ENCODE data around the gene POLE2. TPM values are rescaled to one million over a fixed set of nuclear protein-coding genes. Genes with fewer than 3 reads are reported as not detected.
A peak's percentile ranks its signal among the peaks of the same experiment; 100 is the strongest.

POLE2 gene
- total RNA-seq, 1 donor from 2014 or later, result 9.3 TPM

DNA sequence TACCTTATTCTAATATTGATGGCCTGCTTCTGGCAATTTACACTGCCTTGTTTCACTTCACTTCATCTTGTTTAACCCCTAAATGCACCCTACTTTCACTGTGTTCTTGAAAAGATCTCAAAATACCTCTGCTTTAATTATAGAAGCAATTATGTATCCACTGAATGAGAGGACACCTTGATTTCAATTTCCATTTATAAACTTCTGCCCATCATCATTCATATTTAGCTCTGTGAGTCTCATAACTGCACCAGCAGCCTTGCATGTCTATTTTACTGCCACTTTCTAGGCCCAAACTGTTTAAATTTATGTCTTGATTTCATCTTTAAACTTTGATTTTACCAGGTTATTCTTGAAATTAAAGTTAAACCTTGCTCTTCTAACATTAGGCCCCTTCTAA is 45.9 kb downstream of the POLE2 start:
- Mint-ChIP-seq H3K27ac (peak overlapping the region; percentile 2), H3K9me3 (no peaks in the 10 kb centered on the region), H3K36me3 (peaks cover 15% of the 10 kb centered on the region), H3K4me3 (no peak overlapping the region), H3K27me3 (ENCODE audit: low read depth) (no peaks in the 10 kb centered on the region), H3K4me1 (peaks cover 10% of the 10 kb centered on the region)
- TF ChIP-seq, protein P1, sequence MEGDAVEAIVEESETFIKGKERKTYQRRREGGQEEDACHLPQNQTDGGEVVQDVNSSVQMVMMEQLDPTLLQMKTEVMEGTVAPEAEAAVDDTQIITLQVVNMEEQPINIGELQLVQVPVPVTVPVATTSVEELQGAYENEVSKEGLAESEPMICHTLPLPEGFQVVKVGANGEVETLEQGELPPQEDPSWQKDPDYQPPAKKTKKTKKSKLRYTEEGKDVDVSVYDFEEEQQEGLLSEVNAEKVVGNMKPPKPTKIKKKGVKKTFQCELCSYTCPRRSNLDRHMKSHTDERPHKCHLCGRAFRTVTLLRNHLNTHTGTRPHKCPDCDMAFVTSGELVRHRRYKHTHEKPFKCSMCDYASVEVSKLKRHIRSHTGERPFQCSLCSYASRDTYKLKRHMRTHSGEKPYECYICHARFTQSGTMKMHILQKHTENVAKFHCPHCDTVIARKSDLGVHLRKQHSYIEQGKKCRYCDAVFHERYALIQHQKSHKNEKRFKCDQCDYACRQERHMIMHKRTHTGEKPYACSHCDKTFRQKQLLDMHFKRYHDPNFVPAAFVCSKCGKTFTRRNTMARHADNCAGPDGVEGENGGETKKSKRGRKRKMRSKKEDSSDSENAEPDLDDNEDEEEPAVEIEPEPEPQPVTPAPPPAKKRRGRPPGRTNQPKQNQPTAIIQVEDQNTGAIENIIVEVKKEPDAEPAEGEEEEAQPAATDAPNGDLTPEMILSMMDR (IDR thresholded peaks at IDR 0.05; ENCODE audit: unreplicated experiment), result no peak
- no peak for DNase-seq (ENCODE audit: low spot score in 2 of 2, unreplicated experiment in 2 of 2)

GRCh38 chr14:49641697-49642129 is 46.3 kb downstream of the POLE2 start:
- no peak for DNase-seq (ENCODE audit: low spot score in 2 of 2, unreplicated experiment in 2 of 2)
- Mint-ChIP-seq H3K4me1 (peaks cover 13% of the 10 kb centered on the region), H3K9me3 (no peaks in the 10 kb centered on the region), H3K4me3 (no peak overlapping the region), H3K36me3 (peaks cover 11% of the 10 kb centered on the region), H3K27me3 (ENCODE audit: low read depth) (no peaks in the 10 kb centered on the region), H3K27ac (peak overlapping the region; percentile 2)
- TF ChIP-seq, protein P1 (IDR thresholded peaks at IDR 0.05; ENCODE audit: unreplicated experiment), result no peak

DNA sequence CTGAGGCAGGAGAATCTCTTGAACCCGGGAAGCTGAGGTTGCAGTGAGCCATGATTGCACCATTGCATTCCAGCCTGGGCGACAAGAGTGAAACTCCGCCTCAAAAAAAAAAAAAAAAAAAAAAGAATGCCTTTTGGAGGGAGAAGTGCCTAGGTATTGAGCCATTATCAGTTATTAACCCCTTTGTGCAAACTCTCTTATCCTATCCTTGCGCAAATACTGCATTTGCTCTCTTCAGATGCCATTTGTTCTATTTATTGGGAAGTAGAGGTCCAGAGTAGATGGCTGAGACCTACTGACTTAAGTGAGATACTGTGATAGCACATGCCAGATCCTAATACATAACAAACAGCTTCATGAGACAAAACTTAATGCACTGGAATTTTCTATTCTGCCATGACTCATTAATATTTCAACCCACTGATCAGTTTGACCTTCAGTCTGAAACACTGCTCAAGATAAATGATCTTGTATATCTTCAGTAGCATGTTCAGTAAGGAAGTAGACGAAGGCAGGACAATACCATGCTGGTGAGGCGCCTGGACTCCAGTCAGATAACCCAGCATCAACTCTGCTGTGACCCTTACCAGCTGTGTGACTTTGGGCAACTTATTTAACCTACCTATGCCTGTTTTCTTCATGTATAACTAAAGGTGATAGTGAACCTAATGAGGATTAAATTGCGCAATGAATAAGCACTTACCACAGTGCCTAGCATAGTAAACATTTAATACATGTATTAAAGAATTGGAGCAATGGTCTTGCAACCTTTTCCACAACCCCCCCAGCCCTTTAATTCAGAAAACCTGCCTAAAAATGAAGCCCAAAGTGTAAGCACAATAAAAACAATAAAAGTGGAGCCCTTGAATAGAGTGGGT is 47.2 kb downstream of the POLE2 start:
- DNase-seq (ENCODE audit: low spot score in 2 of 2, unreplicated experiment in 2 of 2), result no peak
- Mint-ChIP-seq H3K27ac (no peak overlapping the region), H3K4me3 (no peak overlapping the region), H3K27me3 (ENCODE audit: low read depth) (no peaks in the 10 kb centered on the region), H3K9me3 (no peaks in the 10 kb centered on the region), H3K4me1 (peaks cover 17% of the 10 kb centered on the region), H3K36me3 (peaks cover 11% of the 10 kb centered on the region)
- TF ChIP-seq, protein P1 (IDR thresholded peaks at IDR 0.05; ENCODE audit: unreplicated experiment), result no peak

- no peak overlapping the region for H3K4me3 Mint-ChIP-seq
- H3K27me3 Mint-ChIP-seq (ENCODE audit: low read depth), result no peaks in the 10 kb centered on the region
Measured at GRCh38 chr14:49637534-49638078, 50.4 kb downstream of the POLE2 start.

GRCh38 chr14:49636866-49637265 is 51.1 kb downstream of the POLE2 start:
- H3K4me1 Mint-ChIP-seq, result peaks cover 27% of the 10 kb centered on the region
- H3K27me3 Mint-ChIP-seq (ENCODE audit: low read depth), result no peaks in the 10 kb centered on the region
- peaks cover 8% of the 10 kb centered on the region for H3K36me3 Mint-ChIP-seq
- DNase-seq (ENCODE audit: low spot score in 2 of 2, unreplicated experiment in 2 of 2), result no peak
- TF ChIP-seq, protein P1 (IDR thresholded peaks at IDR 0.05; ENCODE audit: unreplicated experiment), result no peak
- peak overlapping the region; percentile 32 for H3K4me3 Mint-ChIP-seq
- H3K9me3 Mint-ChIP-seq, result no peaks in the 10 kb centered on the region
- peak overlapping the region; percentile 74 for H3K27ac Mint-ChIP-seq

More at GRCh38 chr14:49637534-49638078, 50.4 kb downstream of the POLE2 start:
- Mint-ChIP-seq H3K27ac (peak overlapping the region; percentile 13), H3K4me1 (peaks cover 23% of the 10 kb centered on the region), H3K9me3 (no peaks in the 10 kb centered on the region), H3K36me3 (peaks cover 8% of the 10 kb centered on the region)
- no peak for DNase-seq (ENCODE audit: low spot score in 2 of 2, unreplicated experiment in 2 of 2)
- TF ChIP-seq, protein P1 (IDR thresholded peaks at IDR 0.05; ENCODE audit: unreplicated experiment), result no peak

All from mesothelial cell of epicardium (in vitro differentiated cells).